Amniotic epithelial cell (primary cell): Measurements from ENCODE around the gene ELMOD1.

Source experiments
- DNase-seq: peaks from one replicate; pipeline ENCODE4 v3.0.0-alpha.2; 2010; ENCODE audit warnings: low read depth

Gene ELMOD1

GRCh38 chr11:107583629-107584195, 7.2 kb upstream of the ELMOD1 start:
- no peak for DNase-seq

GRCh38 chr11:107587306-107587979, 3.5 kb upstream of the ELMOD1 start:
- DNase-seq = peak; percentile 75

- DNase-seq = peak; percentile 39
These were observed 657 bp downstream of the ELMOD1 start for GRCh38 chr11:107591378-107592230.

GRCh38 chr11:107592231-107592590, 1.3 kb downstream of the ELMOD1 start:
- no peak for DNase-seq

GRCh38 chr11:107592813-107593212, 1.9 kb downstream of the ELMOD1 start:
- no peak for DNase-seq

GRCh38 chr11:107593951-107594350, 3.0 kb downstream of the ELMOD1 start:
- no peak for DNase-seq

GRCh38 chr11:107594736-107595135, 3.8 kb downstream of the ELMOD1 start:
- no peak for DNase-seq

GRCh38 chr11:107598225-107599139, 7.5 kb downstream of the ELMOD1 start:
- no peak for DNase-seq

- no peak for DNase-seq
These were observed 14.4 kb downstream of the ELMOD1 start for GRCh38 chr11:107605061-107606006.

GRCh38 chr11:107606141-107606540, 15.2 kb downstream of the ELMOD1 start:
- DNase-seq = no peak

GRCh38 chr11:107608809-107609208, 17.9 kb downstream of the ELMOD1 start:
- no peak for DNase-seq

GRCh38 chr11:107609400-107610218, 18.7 kb downstream of the ELMOD1 start:
- no peak for DNase-seq

- DNase-seq = no peak
These were observed 21.5 kb downstream of the ELMOD1 start for GRCh38 chr11:107612445-107612844.

- no peak for DNase-seq
These were observed 29.0 kb downstream of the ELMOD1 start for GRCh38 chr11:107619926-107620325.

GRCh38 chr11:107621081-107621480, 30.1 kb downstream of the ELMOD1 start:
- no peak for DNase-seq

- DNase-seq = no peak
These were observed 32.2 kb downstream of the ELMOD1 start for GRCh38 chr11:107623183-107623582.

- DNase-seq = no peak
These were observed 34.2 kb downstream of the ELMOD1 start for GRCh38 chr11:107624983-107625684.

- DNase-seq = no peak
These were observed 34.7 kb downstream of the ELMOD1 start for GRCh38 chr11:107625685-107625989.

- DNase-seq = no peak
These were observed 40.1 kb downstream of the ELMOD1 start for GRCh38 chr11:107631043-107631442.

GRCh38 chr11:107631931-107632330, 41.0 kb downstream of the ELMOD1 start:
- peak; percentile 8 for DNase-seq
